ENCODE results near the gene POTEH. TPM values are rescaled to one million over a fixed set of nuclear protein-coding genes. Genes with fewer than 3 reads are reported as not detected.
"Not testable (repeated sequence)": the region's sequence is repeated elsewhere in the genome, so short reads cannot be mapped to it uniquely, and the experiment has no call there.

POTEH gene
- total and polyA plus RNA-seq, 10 of the 15 experiments (the other 5 are each of a cell fraction or from before 2014, with no cell fraction given), result 0.05 to 1.9 (median 0.56) TPM; not detected in 3

DNA sequence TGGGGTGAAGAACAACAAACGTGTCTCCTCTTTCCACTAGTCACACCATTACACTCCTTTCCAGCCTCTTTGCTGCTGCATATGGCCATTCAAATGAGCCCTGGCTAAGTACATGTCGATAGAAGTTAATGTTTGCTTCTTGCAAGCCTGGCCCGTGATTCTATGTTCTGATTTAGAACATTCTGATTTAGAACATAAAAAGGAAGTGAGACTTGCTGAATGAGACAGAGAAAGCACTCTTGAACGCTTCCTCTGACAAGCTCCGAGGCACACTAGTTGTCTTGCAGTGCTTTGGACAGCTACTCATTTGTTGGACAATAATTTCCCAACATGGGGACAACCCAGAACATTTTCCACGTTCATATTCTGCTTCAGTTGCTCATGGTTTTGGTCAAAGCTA is 5.1 kb upstream of the POTEH start:
- intact Hi-C loops (cut with micrococcal nuclease; ENCODE audit: unreplicated experiment); H4K20me1 ChIP-seq (ENCODE audit: control insufficient read depth, insufficient read depth); H3K27me3 ChIP-seq (replicated peaks in 1 of 2; ENCODE audit: control insufficient read depth in 2 of 2, insufficient read depth in 2 of 2, low read length in 1 of 2); BruUV-seq (replicated peaks); H3K79me2 ChIP-seq (ENCODE audit: control insufficient read depth, insufficient read depth, low read length); CTCF ChIA-PET; H3K27ac ChIP-seq (ENCODE audit: control insufficient read depth, insufficient read depth); in situ Hi-C loops (cut with MboI); POLR2A ChIA-PET; H2AFZ ChIP-seq (ENCODE audit: control insufficient read depth, low read depth, low read length); ATAC-seq; H3K9ac ChIP-seq (ENCODE audit: control insufficient read depth, insufficient read depth, low read length); FAIRE-seq; SMC1A ChIA-PET (ENCODE audit: uncharacterized antibody, unreplicated experiment); H3K4me3 ChIP-seq; H3K4me2 ChIP-seq (ENCODE audit: control insufficient read depth, insufficient read depth); H3K4me1 ChIP-seq (ENCODE audit: control insufficient read depth, insufficient read depth, low read length); RAD21 ChIA-PET (ENCODE audit: unreplicated experiment); DNase-seq (ENCODE audit: low read depth, low spot score); H3K9me3 ChIP-seq (replicated peaks; ENCODE audit: control insufficient read depth, insufficient read depth, low read length); H3K36me3 ChIP-seq (ENCODE audit: control insufficient read depth in 2 of 2, insufficient read depth in 2 of 2, low read length in 1 of 2): not testable (repeated sequence)
- no CpG with 5 or more reads among the region's 6 CpGs for WGBS (ENCODE audit: insufficient coverage, insufficient replicate concordance, low lambda C conversion rate, missing lambda C conversion rate)

DNA sequence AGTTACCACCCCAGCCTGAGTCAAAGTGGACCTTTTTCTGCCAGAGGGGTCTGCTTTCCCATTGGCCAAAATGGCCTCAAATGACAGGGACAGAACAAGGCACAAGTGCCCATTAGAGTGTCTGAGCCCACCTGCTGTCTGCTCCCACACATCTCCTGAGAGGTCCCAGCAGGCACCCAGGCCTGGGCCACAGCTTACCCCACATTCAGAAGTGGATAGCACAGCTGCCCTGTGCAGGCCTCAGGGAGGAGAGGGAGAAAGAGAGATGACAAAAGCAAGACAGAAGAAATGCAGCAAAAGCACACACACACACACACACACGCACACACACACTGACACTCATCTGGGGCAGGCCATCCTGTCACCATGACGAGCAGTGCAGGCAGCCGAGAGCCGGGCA is 4.2 kb upstream of the POTEH start:
- BruUV-seq (replicated peaks); CTCF ChIA-PET: not testable (repeated sequence)

DNA sequence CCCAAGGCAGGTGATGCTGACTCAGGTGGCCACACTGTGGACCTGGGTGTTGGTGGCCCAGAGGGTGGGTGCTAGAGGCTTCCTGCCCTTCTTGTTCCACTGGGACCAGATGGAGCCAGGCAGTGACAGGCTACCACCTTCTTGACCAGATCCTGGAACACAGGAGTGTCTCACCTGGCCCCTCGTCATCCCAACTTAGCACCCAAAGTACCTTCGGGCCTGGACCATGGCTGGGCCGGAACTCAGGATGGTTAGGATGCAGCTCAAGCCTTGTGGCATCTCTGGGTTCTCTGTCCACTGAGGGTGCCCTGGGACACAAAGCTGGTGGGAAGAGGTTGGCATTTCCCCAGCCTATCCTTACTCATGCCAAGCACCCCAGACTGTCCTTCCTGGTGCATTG is 2.7 kb upstream of the POTEH start:
- H3K4me3 ChIP-seq; H3K4me1 ChIP-seq (ENCODE audit: control insufficient read depth, insufficient read depth, low read length); H3K27ac ChIP-seq (ENCODE audit: control insufficient read depth, insufficient read depth); H4K20me1 ChIP-seq (ENCODE audit: control insufficient read depth, insufficient read depth); H3K36me3 ChIP-seq (ENCODE audit: control insufficient read depth in 2 of 2, insufficient read depth in 2 of 2, low read length in 1 of 2); intact Hi-C loops (cut with micrococcal nuclease; ENCODE audit: unreplicated experiment); H3K27me3 ChIP-seq (replicated peaks in 1 of 2; ENCODE audit: control insufficient read depth in 2 of 2, insufficient read depth in 2 of 2, low read length in 1 of 2); H3K9me3 ChIP-seq (replicated peaks; ENCODE audit: control insufficient read depth, insufficient read depth, low read length); ATAC-seq; H3K9ac ChIP-seq (ENCODE audit: control insufficient read depth, insufficient read depth, low read length); POLR2A ChIA-PET; RAD21 ChIA-PET (ENCODE audit: unreplicated experiment); SMC1A ChIA-PET (ENCODE audit: uncharacterized antibody, unreplicated experiment); FAIRE-seq; DNase-seq (ENCODE audit: low read depth, low spot score); in situ Hi-C loops (cut with MboI); CTCF ChIA-PET; H3K79me2 ChIP-seq (ENCODE audit: control insufficient read depth, insufficient read depth, low read length); H3K4me2 ChIP-seq (ENCODE audit: control insufficient read depth, insufficient read depth); BruUV-seq (replicated peaks); H2AFZ ChIP-seq (ENCODE audit: control insufficient read depth, low read depth, low read length): not testable (repeated sequence)
- 13% methylated on average over 3 of the region's 3 CpGs for WGBS (ENCODE audit: insufficient coverage, insufficient replicate concordance, low lambda C conversion rate, missing lambda C conversion rate)

More for the DNA sequence above, 4.2 kb upstream of the POTEH start:
- RAD21 ChIA-PET (ENCODE audit: unreplicated experiment); H3K27ac ChIP-seq (ENCODE audit: control insufficient read depth, insufficient read depth); FAIRE-seq; intact Hi-C loops (cut with micrococcal nuclease; ENCODE audit: unreplicated experiment); H3K9ac ChIP-seq (ENCODE audit: control insufficient read depth, insufficient read depth, low read length); in situ Hi-C loops (cut with MboI); H3K27me3 ChIP-seq (replicated peaks in 1 of 2; ENCODE audit: control insufficient read depth in 2 of 2, insufficient read depth in 2 of 2, low read length in 1 of 2); H4K20me1 ChIP-seq (ENCODE audit: control insufficient read depth, insufficient read depth); DNase-seq (ENCODE audit: low read depth, low spot score); H2AFZ ChIP-seq (ENCODE audit: control insufficient read depth, low read depth, low read length); H3K4me2 ChIP-seq (ENCODE audit: control insufficient read depth, insufficient read depth); SMC1A ChIA-PET (ENCODE audit: uncharacterized antibody, unreplicated experiment); ATAC-seq; H3K79me2 ChIP-seq (ENCODE audit: control insufficient read depth, insufficient read depth, low read length); H3K4me3 ChIP-seq; POLR2A ChIA-PET; H3K9me3 ChIP-seq (replicated peaks; ENCODE audit: control insufficient read depth, insufficient read depth, low read length); H3K36me3 ChIP-seq (ENCODE audit: control insufficient read depth in 2 of 2, insufficient read depth in 2 of 2, low read length in 1 of 2); H3K4me1 ChIP-seq (ENCODE audit: control insufficient read depth, insufficient read depth, low read length): not testable (repeated sequence)
- no CpG with 5 or more reads among the region's 4 CpGs for WGBS (ENCODE audit: insufficient coverage, insufficient replicate concordance, low lambda C conversion rate, missing lambda C conversion rate)

GRCh38 chr22:15687676-15688075 is 2.1 kb upstream of the POTEH start:
- BruUV-seq (replicated peaks); H3K4me3 ChIP-seq; H3K4me1 ChIP-seq (ENCODE audit: control insufficient read depth, insufficient read depth, low read length); H3K9ac ChIP-seq (ENCODE audit: control insufficient read depth, insufficient read depth, low read length); CTCF ChIA-PET; RAD21 ChIA-PET (ENCODE audit: unreplicated experiment); H3K79me2 ChIP-seq (ENCODE audit: control insufficient read depth, insufficient read depth, low read length); in situ Hi-C loops (cut with MboI); POLR2A ChIA-PET; intact Hi-C loops (cut with micrococcal nuclease; ENCODE audit: unreplicated experiment); H3K9me3 ChIP-seq (replicated peaks; ENCODE audit: control insufficient read depth, insufficient read depth, low read length); ATAC-seq; DNase-seq (ENCODE audit: low read depth, low spot score); H3K36me3 ChIP-seq (ENCODE audit: control insufficient read depth in 2 of 2, insufficient read depth in 2 of 2, low read length in 1 of 2); H3K4me2 ChIP-seq (ENCODE audit: control insufficient read depth, insufficient read depth); H3K27me3 ChIP-seq (replicated peaks in 1 of 2; ENCODE audit: control insufficient read depth in 2 of 2, insufficient read depth in 2 of 2, low read length in 1 of 2); H3K27ac ChIP-seq (ENCODE audit: control insufficient read depth, insufficient read depth); H2AFZ ChIP-seq (ENCODE audit: control insufficient read depth, low read depth, low read length); SMC1A ChIA-PET (ENCODE audit: uncharacterized antibody, unreplicated experiment); H4K20me1 ChIP-seq (ENCODE audit: control insufficient read depth, insufficient read depth); FAIRE-seq: not testable (repeated sequence)
- 47% methylated on average over 4 of the region's 4 CpGs for WGBS (ENCODE audit: insufficient coverage, insufficient replicate concordance, low lambda C conversion rate, missing lambda C conversion rate)

Data from GM12878 (cell line).